ENCODE results near the gene FEM1B. TPM values are rescaled to one million over a fixed set of nuclear protein-coding genes. Genes with fewer than 3 reads are reported as not detected.

FEM1B gene
- total RNA-seq, result 52.8 and 57.0 TPM in 2 replicates

DNA sequence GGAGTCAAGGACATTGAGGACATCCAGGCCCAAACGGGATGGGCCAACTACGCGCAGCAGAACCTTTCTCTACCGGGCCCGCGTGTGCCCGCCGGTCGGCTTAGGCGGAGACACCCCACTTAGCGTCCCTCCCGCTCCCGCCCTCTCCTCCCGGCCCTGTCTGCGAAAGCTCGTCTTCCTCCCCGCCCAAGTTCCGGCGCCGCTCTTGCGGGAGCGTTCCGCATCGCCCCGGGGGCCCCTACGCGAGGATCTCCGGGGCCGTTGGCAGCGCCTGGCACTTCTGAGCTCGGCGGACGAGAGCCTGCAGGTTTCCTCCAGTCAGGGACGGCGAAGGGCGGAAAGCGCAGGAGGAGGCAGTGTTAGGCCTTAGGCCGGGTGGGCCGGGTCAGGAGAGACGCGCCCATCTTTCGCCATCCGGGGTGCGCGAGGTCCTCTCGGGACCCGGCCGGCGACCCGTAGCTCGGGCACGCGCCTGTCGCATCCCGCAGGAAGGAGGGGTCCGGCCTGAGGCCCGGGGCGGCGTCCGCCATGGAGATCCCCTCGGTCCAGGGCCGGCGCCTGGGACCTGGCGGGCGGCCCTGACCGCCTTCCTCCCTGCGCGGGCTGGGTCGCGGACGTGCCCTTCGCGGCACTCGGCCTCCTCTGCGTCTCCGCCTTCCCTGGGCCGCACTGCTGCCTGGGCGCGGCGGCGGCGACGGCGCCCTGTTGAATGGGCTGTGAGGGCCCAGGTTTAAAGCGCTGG is at the start of gene FEM1B:
Gene FEM1B (plus strand): TSS at position 143 of the 742 bp plus-strand sequence. CDS start 673 bp downstream, outside the sequence.

DNA sequence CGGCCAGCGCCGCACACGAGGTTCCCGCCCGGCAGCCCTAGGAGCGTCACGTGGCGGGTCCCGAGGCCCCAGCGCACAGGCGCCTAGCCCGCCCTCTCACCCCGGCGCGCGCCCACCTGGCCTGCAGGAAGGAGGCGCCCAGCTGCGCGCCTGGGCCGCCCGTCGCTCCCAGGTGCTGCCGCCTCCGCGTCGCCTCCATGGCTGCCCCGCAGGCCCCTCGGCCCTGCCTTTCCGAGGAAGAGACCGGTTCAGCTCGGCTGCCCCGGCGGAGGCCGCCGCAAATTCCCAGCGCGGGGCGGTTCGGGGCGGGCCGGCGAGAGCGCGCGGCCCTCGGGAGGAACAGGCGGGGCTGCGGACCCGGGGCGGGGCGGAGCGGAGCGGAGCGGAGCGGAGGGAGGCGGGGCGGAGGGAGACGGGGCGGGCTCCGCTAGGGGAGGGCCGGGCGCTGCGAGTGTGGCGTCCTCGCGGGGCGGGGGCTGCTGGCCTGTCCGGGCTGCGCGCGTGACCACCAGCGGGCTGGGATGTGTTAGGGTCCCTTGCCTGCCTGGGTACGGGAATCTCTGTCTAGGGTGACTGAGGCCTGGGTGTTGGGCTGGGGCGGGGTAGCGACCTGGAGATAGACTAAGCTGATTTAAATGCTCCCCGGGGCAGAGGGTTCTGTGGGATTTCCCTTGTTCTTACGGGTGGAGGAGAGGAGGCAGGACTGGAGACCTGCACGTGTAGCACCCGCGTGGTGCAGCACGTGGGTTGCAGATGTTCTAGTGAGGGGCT is 48.0 kb upstream of the FEM1B start, which contains the start of gene CLN6:
Gene CLN6 (minus strand): TSS at position 343 of the 771 bp plus-strand sequence. CDS start 144 bp downstream, at position 199.

Other genes with a start within 250 kb of the FEM1B start
- 13.5 and 15.1 TPM in 2 replicates for gene PIAS1, start 223.4 kb upstream of the FEM1B start, total RNA-seq
- gene CALML4, start 72.4 kb upstream of the FEM1B start, total RNA-seq, result 1.6 and 2.3 TPM in 2 replicates
- gene CLN6, start 48.0 kb upstream of the FEM1B start, total RNA-seq, result 7.5 and 12.1 TPM in 2 replicates
- 190 and 241 TPM in 2 replicates for gene ITGA11, start 154.4 kb downstream of the FEM1B start, total RNA-seq

Measured in smooth muscle cell of the pulmonary artery (primary cell).